Activated naive CD8-positive, alpha-beta T cell treated with anti-CD3 and anti-CD28 coated beads, Interleukin-2, amount 50 U/mL, for 24 hours (primary cell): ENCODE data around the gene FN3K.
A peak's percentile ranks its signal among the peaks of the same experiment; 100 is the strongest.

ENCODE experiments used
- ATAC-seq: fragments of 150-1000 bp; cut with Tn5 transposase; one replicate; pipeline ENCODE4 v1.10.0; 2021
- DNase-seq: peaks from one replicate; pipeline ENCODE4 v3.0.0; 2021
- H3K27ac Mint-ChIP-seq: one replicate; pipeline ENCODE4 v1.8.0; 2021; ENCODE audit warnings: mild to moderate bottlenecking, mixed read lengths
- H3K27me3 Mint-ChIP-seq: one replicate; pipeline ENCODE4 v1.8.0; 2021; ENCODE audit warnings: mixed read lengths
- H3K36me3 Mint-ChIP-seq: one replicate; pipeline ENCODE4 v1.8.0; 2021; ENCODE audit warnings: low read depth, mixed read lengths
- H3K4me1 Mint-ChIP-seq: one replicate; pipeline ENCODE4 v1.8.0; 2021; ENCODE audit warnings: mixed read lengths
- H3K4me3 Mint-ChIP-seq: one replicate; pipeline ENCODE4 v1.8.0; 2021; ENCODE audit warnings: mild to moderate bottlenecking, moderate library complexity, mixed read lengths
- H3K9me3 Mint-ChIP-seq: one replicate; pipeline ENCODE4 v1.8.0; 2021; ENCODE audit warnings: mixed read lengths

The FN3K gene

DNA sequence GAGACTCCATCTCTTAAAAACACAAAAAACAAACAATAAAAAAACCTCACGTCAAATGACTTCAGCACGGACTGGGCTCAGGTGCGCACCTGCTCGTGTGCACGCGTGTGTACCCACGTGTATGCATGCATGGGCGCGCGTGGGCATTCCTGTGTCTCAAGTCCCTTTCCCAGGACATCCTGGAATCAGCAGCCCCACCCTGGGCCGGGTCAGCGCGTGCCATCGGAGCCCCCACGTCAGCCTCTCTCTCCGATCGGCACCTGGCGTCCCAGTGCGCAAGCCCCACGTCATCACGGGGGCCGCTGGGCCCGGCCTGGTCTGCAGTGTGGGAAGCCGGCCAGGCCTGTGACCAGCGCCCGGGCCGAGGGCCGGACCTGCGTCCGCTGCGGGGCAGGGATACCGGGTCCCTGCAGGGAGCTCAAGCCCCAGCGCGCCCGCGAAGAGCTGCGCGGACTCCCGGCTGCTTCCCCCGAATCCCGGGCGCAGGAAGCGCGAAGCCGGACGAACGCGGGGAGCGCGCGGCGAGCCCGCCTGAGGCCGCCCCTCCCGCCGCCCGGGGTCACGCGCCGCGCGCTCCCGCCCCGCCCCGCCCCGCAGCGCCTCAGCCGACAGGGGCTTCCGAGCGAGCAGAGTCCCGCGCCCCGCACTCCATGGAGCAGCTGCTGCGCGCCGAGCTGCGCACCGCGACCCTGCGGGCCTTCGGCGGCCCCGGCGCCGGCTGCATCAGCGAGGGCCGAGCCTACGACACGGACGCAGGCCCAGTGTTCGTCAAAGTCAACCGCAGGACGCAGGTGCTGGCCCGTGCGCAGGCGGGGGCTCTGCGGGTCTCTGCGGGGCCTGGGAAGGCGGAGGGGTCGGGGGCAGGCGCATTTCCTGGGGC, at the start of gene FN3K:
TSS of gene FN3K (plus strand) at position 629 of the 880 bp plus-strand sequence. CDS start at position 651, 22 bp downstream.
- H3K27me3 Mint-ChIP-seq: peaks cover 2% of the 10 kb centered on the region
- DNase-seq: peak; percentile 23

DNA sequence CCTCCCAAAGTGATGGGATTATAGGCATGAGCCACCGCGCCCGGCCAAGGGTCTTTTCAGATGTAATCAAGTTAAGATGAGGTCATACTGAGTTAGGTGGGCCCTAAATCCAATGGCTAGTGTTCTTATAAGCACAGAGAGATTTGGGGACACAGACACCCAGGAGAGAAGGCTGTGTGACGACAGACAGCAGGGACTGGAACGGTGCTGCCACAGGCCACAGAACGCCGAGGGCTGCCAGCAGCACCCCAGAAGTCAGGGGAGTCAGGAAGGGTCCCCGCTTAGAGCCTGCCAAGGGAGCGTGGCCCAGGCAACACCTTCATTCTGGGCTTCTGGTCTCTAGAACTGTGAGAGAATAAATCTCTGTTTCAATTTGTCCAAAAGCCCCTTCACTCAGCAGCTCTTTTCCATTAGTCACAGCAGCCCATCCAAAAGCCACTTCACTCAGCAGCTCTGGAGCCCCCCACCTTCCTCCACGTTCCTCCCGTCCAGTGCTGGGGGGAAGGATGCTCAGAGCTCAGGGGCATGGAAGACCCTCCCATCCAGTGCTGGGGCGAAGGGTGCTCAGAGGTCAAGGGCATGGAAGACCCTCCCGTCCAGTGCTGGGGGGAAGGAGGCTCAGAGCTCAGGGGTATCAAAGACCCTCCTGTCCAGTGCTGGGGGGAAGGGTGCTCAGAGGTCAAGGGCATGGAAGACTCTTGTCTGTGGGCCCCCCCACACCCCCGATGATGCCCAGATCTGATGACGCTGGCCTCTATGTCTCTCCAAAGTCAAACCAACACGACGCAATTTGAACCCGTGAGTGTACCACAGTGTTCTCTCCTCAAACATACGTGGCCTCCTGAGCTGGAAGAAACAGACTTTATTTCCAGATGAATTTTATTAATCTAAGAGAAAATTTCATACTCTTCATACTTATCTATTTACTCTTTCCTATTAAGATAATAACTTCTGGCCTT, 48.8 kb upstream of the FN3K start:
- no peak overlapping the region for H3K27ac Mint-ChIP-seq
- ATAC-seq: no peak
- peaks cover 5% of the 10 kb centered on the region for H3K4me1 Mint-ChIP-seq
- H3K9me3 Mint-ChIP-seq: peaks cover 6% of the 10 kb centered on the region
- no peak overlapping the region for H3K4me3 Mint-ChIP-seq
- no peaks in the 10 kb centered on the region for H3K27me3 Mint-ChIP-seq
- peaks cover 6% of the 10 kb centered on the region for H3K36me3 Mint-ChIP-seq
- DNase-seq: no peak

More for the DNA sequence above, at the start of gene FN3K:
- Mint-ChIP-seq H3K4me3 (peak within 1 kb of the TSS; percentile 51), H3K9me3 (peaks cover 6% of the 10 kb centered on the region), H3K27ac (no peak within 1 kb of the TSS), H3K36me3 (peaks cover 17% of the 10 kb centered on the region), H3K4me1 (peaks cover 4% of the 10 kb centered on the region)
- ATAC-seq: peak; percentile 28

DNA sequence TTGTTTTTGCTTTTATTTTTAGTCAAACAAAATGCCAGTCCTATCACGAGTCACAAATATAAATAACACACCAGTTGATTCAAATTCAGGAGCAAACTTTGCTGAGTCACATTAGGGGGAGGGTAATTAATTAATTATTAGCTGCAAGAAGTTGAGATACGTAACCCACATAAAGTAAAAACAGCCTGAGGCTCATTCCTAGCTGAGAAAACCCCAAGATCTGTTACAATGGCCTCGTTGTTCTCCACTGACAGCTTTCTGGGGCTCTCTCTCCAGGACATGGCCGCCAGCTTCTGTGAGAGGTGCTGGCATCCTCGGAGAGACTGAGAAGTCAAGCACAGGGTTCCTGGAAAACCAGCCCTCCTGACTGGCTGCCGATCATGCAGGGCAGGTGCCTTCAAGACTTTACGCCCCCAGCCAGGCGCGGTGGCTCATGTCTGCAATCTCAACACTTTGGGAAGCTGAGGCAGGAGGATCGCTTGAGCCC, 48.0 kb upstream of the FN3K start:
- no peaks in the 10 kb centered on the region for H3K27me3 Mint-ChIP-seq
- ATAC-seq (no peak), DNase-seq (no peak)
- no peak overlapping the region for H3K27ac Mint-ChIP-seq
- H3K4me3 Mint-ChIP-seq: no peak overlapping the region
- peaks cover 6% of the 10 kb centered on the region for H3K4me1 Mint-ChIP-seq
- no peaks in the 10 kb centered on the region for H3K36me3 Mint-ChIP-seq
- no peaks in the 10 kb centered on the region for H3K9me3 Mint-ChIP-seq

DNA sequence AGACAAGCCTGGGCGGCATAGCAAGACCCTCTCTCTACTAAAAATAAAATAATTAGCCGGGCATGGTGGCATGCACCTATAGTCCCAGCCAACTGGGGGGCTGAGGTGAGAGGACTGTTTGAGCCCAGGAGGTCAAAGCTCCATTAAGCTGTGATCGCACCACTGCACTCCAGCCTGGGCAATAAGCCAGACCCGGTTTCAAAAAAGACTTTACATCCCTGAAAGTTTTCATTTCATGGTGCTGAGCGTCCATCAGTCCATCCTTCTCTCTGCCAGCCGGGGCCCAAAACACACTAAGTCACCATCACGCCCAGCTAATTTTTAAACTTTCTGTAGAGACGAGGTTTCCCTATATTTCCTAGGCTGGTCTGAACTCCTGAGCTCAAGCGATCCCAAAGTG, 47.5 kb upstream of the FN3K start:
- Mint-ChIP-seq H3K36me3 (no peaks in the 10 kb centered on the region), H3K27me3 (no peaks in the 10 kb centered on the region)

DNA sequence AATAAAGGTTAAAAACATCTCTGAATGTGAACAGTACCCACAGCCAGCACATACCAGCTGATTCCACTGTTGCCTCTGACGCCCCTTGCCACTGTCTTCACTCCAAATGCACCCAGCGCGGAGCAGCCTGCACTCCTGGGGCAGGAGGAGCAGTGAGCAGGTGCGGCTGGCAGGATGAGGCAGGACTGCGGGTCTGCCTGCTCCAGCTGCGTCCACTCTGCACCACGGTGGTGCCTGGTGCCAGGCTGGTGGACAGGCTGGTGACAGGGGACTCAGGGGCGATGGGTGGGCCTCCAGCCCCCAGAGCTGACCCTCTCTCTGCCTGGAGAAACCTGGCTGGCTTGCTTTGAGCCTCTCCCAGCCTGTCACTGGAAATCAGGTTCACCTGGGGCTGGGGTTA, 46.3 kb upstream of the FN3K start:
- DNase-seq (no peak), ATAC-seq (no peak)
- H3K4me1 Mint-ChIP-seq: peaks cover 6% of the 10 kb centered on the region
- H3K36me3 Mint-ChIP-seq: no peaks in the 10 kb centered on the region
- H3K4me3 Mint-ChIP-seq: no peak overlapping the region
- no peaks in the 10 kb centered on the region for H3K9me3 Mint-ChIP-seq
- no peaks in the 10 kb centered on the region for H3K27me3 Mint-ChIP-seq
- no peak overlapping the region for H3K27ac Mint-ChIP-seq

More for the DNA sequence above, 47.5 kb upstream of the FN3K start:
- Mint-ChIP-seq H3K27ac (no peak overlapping the region), H3K9me3 (no peaks in the 10 kb centered on the region), H3K4me1 (peaks cover 6% of the 10 kb centered on the region), H3K4me3 (no peak overlapping the region)
- no peak for ATAC-seq
- DNase-seq: no peak

DNA sequence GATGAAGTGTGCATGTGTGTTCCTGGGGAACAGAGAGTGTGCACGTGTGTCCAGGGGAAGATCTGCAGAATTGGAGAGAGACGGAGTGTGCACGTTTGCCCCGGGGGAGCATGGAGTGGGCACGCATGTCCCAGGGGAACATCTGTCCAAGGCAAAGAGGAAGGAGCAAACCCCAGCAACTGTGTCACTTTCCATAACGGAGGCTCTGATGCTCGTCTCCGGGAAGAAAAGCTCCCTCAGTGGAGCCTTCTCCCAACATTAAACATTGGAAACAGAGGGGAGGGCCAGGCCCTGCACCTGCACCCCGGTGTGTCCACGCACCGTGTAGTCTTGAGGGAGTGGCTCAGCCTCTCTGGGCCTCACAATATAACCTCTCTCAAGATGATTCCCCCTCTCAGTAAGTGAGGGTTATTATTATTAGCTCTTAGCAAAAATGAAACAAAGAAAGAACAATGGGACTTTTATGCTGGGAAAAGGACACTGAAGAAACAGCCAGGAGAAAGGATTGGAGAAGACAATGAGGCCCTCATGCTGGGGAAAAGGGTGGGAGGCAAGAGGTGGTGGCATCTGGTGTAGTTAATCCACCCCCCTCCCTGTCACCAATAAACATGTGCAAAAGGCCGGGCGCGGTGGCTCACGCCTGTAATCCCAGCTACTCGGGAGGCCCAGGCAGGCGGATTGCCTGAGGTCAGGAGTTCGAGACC, 44.5 kb upstream of the FN3K start:
- no peak for DNase-seq
- Mint-ChIP-seq H3K4me1 (peaks cover 6% of the 10 kb centered on the region), H3K36me3 (peaks cover 7% of the 10 kb centered on the region), H3K27me3 (no peaks in the 10 kb centered on the region), H3K9me3 (peaks cover 7% of the 10 kb centered on the region), H3K27ac (no peak overlapping the region), H3K4me3 (no peak overlapping the region)
- ATAC-seq: no peak

DNA sequence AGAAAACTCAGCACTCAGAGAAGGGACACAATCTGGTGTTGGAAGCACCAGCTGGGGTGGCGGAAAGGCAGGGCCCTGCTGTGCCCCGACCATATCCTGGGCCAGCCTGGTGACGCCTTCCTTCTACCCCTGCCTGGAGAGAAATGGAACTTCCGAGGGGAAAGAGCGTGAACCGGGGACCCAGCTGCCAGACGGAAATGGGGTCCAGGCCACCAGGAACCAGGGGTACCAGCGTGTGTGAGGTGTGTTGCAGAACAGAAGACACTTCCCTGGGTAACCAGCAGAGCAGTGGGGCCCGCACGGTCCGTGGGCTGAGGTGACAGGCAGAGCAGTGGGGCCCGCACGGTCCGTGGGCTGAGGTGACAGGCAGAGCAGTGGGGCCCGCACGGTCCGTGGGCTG, 43.7 kb upstream of the FN3K start:
- DNase-seq (no peak), ATAC-seq (no peak)
- Mint-ChIP-seq H3K27me3 (no peaks in the 10 kb centered on the region), H3K4me1 (peaks cover 6% of the 10 kb centered on the region), H3K9me3 (peaks cover 7% of the 10 kb centered on the region), H3K4me3 (no peak overlapping the region), H3K27ac (no peak overlapping the region), H3K36me3 (peaks cover 7% of the 10 kb centered on the region)

DNA sequence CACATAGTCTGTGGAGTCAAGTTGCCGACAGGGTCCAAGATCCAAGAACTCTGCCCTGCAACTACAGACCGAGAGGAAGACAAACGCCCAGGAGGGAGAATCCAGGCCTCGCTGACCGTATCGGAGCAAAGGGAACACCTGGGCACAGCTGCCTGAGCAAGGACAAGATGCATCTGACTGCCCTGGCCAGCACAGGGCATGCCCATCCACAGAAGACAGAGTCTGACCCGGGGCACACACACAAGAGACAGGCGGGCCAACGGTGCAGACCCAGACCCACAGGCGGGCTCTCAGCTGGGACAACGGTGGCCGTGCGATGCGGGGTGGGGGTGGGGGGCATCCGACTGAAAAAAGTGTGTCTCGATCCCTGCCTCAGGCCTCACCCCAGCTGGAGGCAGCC, 43.1 kb upstream of the FN3K start:
- Mint-ChIP-seq H3K27ac (no peak overlapping the region), H3K4me3 (no peak overlapping the region), H3K9me3 (peaks cover 7% of the 10 kb centered on the region), H3K4me1 (peaks cover 8% of the 10 kb centered on the region), H3K27me3 (no peaks in the 10 kb centered on the region), H3K36me3 (peaks cover 7% of the 10 kb centered on the region)
- ATAC-seq: no peak
- DNase-seq: no peak

DNA sequence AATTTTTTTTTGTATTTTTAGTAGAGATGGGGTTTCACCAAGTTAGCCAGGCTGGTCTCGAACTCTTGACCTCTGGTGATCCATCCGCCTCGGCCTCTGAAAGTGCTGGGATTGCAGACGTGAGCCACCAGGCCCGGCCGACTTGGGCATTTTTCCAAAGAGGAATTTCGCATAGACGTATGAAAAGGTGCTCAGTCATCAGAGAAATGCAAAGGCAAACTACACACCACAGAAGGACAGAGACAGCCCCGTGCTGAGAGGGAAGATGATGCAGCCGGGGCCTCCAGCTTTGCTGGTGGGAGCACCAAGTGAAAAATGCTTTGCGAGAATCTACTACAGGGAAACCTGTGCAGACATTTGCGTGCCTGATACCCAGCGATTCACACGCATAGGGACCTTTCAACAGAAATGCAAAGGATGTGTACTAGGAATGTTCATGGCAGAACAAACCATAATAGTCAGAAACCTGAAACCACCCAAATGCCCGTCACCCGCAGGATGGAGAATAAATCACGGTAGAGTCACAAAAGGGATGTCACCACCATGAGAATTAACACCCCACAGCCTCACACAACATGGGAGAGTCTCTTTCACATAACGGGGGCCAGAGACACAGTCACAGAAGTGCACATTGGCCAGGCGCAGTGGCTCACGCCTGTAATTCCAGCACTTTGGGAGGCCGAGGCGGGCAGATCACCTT, 42.1 kb upstream of the FN3K start:
- peaks cover 7% of the 10 kb centered on the region for H3K9me3 Mint-ChIP-seq
- ATAC-seq (no peak), DNase-seq (no peak)
- H3K36me3 Mint-ChIP-seq: peaks cover 7% of the 10 kb centered on the region
- H3K27me3 Mint-ChIP-seq: no peaks in the 10 kb centered on the region
- H3K4me3 Mint-ChIP-seq: no peak overlapping the region
- H3K27ac Mint-ChIP-seq: no peak overlapping the region
- peaks cover 9% of the 10 kb centered on the region for H3K4me1 Mint-ChIP-seq

DNA sequence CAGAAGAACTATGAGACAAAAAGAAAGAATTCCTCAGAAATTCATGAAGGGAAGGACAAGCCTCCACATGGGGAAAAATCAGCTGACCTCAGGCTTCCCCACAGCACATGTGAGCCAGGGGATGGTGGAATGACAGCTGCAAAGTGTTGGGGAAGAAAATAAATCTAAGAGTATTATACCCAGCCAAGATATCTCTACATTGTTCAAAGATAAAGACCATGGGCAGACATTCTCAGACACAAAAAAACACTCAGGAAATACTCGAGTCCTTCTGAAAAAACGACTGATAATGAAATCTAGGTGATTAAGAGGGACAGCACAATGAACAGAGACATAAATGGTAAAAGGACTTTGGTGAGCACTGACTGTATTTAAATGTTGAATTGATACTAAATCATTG, 40.8 kb upstream of the FN3K start:
- Mint-ChIP-seq H3K27me3 (no peaks in the 10 kb centered on the region), H3K36me3 (peaks cover 7% of the 10 kb centered on the region), H3K9me3 (peaks cover 7% of the 10 kb centered on the region), H3K4me3 (no peak overlapping the region), H3K4me1 (peaks cover 13% of the 10 kb centered on the region), H3K27ac (no peak overlapping the region)
- DNase-seq (no peak), ATAC-seq (no peak)

DNA sequence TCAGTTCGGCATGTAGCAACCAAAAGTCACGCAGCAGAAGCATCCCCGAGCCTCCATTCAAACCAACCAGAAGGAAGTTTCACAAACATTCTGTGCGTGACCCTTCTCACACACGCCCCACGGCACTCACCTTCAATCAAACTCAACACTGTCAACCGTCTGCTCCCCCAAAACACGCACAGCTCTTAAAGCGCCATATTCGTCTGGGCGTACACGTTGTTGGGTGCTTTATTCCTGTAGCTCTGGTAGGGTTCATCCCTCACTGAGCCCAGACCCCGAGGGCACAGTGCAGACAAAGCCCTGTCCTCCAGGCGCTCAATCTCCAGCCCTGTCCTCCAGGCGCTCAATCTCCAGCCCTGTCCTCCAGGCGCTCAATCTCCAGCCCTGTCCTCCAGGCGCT, 39.2 kb upstream of the FN3K start:
- peaks cover 11% of the 10 kb centered on the region for H3K4me1 Mint-ChIP-seq
- ATAC-seq (no peak), DNase-seq (no peak)
- no peaks in the 10 kb centered on the region for H3K27me3 Mint-ChIP-seq
- no peak overlapping the region for H3K27ac Mint-ChIP-seq
- no peak overlapping the region for H3K4me3 Mint-ChIP-seq
- peaks cover 7% of the 10 kb centered on the region for H3K36me3 Mint-ChIP-seq
- H3K9me3 Mint-ChIP-seq: peaks cover 7% of the 10 kb centered on the region

DNA sequence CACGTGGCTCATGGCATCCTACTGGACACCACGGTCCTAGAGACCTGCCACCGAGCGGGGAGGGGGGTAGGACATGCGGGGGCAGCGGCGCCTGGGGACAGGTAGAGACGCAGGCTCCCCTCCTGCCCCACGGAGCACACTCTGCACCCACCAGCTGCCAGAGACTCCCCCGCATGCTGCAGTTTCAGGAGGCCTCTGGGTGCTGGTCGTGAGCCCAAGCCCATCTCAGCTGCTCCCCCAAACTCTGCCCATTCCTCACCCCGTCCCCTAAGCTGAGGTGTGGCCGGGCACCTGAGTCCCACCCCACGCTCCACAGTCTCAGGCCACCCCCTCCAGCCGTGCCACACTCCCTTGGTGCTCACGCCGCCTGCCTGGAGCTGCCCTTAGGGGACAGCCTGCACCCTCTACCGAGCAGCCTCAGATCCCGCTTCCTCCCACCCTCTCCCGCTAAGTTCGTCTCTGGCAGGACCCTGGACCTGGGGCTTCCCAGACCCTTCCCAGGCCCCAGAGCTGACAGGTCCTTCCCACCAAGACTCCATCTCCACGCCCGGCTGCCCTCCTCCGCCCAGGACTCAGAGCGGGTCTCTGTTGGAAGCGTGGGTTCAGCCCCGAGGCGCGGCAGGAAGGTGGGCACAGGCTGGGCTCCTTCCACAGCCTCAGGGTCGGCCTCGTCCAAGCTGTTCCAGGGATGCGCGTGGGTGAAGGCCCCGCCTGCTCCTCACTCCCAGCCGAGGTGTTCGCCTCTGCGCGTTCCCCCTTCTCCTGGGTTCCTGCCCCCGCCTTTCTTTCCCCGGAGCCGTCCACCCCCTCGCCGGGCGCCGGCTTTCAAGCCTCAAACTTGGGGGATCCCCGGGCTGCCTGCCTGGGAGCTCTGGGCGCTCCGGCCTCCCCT, 38.3 kb upstream of the FN3K start:
- peak; percentile 23 for DNase-seq
- Mint-ChIP-seq H3K27ac (no peak overlapping the region), H3K4me3 (peak overlapping the region; percentile 26), H3K36me3 (peaks cover 7% of the 10 kb centered on the region), H3K9me3 (peaks cover 7% of the 10 kb centered on the region), H3K4me1 (peaks cover 7% of the 10 kb centered on the region), H3K27me3 (no peaks in the 10 kb centered on the region)
- ATAC-seq: no peak

DNA sequence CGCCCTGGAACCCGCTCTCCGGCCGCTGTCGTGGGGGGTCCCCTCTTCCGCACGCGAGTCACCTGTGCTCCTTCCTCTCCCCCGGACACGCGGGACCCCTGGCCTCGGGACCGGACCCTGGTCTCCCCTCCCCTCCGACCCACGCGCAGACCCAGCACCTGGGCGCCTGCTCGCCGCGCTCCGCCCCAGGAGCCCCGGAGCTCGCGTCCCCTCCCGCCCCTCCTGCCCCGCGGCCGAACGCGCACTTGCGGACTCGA, 37.7 kb upstream of the FN3K start:
- H3K27ac Mint-ChIP-seq: no peak overlapping the region
- no peak overlapping the region for H3K4me3 Mint-ChIP-seq
- no peaks in the 10 kb centered on the region for H3K27me3 Mint-ChIP-seq
- H3K36me3 Mint-ChIP-seq: peaks cover 7% of the 10 kb centered on the region
- H3K4me1 Mint-ChIP-seq: peaks cover 7% of the 10 kb centered on the region
- peaks cover 7% of the 10 kb centered on the region for H3K9me3 Mint-ChIP-seq
- DNase-seq: no peak
- no peak for ATAC-seq
